Smooth muscle cell (in vitro differentiated cells): ENCODE results near the gene SLC6A11. TPM values are rescaled to one million over a fixed set of nuclear protein-coding genes. Genes with fewer than 3 reads are reported as not detected.

Experiments used
- DNase-seq: peaks from one replicate; lab custom pipeline; 2025; ENCODE audit not compliant: unreplicated experiment; lab: John Stamatoyannopoulos, UW
- H2AFZ ChIP-seq: fragments of 200-600 bp; sonication (generic); 2 replicates; pipeline ENCODE4 v1.6.0; 2016; ENCODE audit warnings: antibody characterized with exemption, low read depth, mild to moderate bottlenecking
- H3F3A ChIP-seq: fragments of 200-600 bp; sonication (generic); 2 replicates; pipeline ENCODE4 v1.6.0; 2017; ENCODE audit warnings: antibody characterized with exemption, low read depth
- H3K27ac ChIP-seq: fragments of 200-600 bp; sonication (generic); 2 replicates; pipeline ENCODE4 v1.5.1; 2016; ENCODE audit warnings: low read depth, mild to moderate bottlenecking
- H3K27me3 ChIP-seq: fragments of 200-600 bp; sonication (generic); 2 replicates; pipeline ENCODE4 v1.6.1; 2016; ENCODE audit warnings: low read depth, mild to moderate bottlenecking
- H3K36me3 ChIP-seq: fragments of 200-600 bp; sonication (generic); 2 replicates; pipeline ENCODE4 v1.5.1; 2016; ENCODE audit warnings: low read depth
- H3K4me1 ChIP-seq: fragments of 200-600 bp; sonication (generic); 2 replicates; pipeline ENCODE4 v1.5.1; 2016; ENCODE audit warnings: low read depth
- H3K4me2 ChIP-seq: fragments of 200-600 bp; sonication (generic); 2 replicates; pipeline ENCODE4 v1.6.0; 2016; ENCODE audit warnings: mild to moderate bottlenecking
- H3K4me3 ChIP-seq: fragments of 200-600 bp; sonication (generic); 2 replicates; pipeline ENCODE4 v1.5.1; 2016; ENCODE audit warnings: mild to moderate bottlenecking
- H3K79me2 ChIP-seq: fragments of 200-600 bp; sonication (generic); 2 replicates; pipeline ENCODE4 v1.6.0; 2016; ENCODE audit warnings: low read depth, mild to moderate bottlenecking
- H3K9ac ChIP-seq: fragments of 200-600 bp; sonication (generic); 2 replicates; pipeline ENCODE4 v1.6.0; 2016; ENCODE audit warnings: low read depth
- H3K9me3 ChIP-seq: fragments of 200-600 bp; sonication (generic); replicated peaks from 2 replicates; pipeline ENCODE4 v1.5.1; 2016; ENCODE audit warnings: low read depth
- H4K20me1 ChIP-seq: fragments of 200-600 bp; sonication (generic); 2 replicates; pipeline ENCODE4 v1.6.0; 2016; ENCODE audit warnings: low read depth
- CTCF ChIP-seq: fragments of 200-600 bp; sonication (generic); IDR thresholded peaks from 2 replicates; pipeline ENCODE4 v1.5.1; 2017; ENCODE audit warnings: borderline replicate concordance, mild to moderate bottlenecking, antibody characterized with exemption; ENCODE audit not compliant: insufficient read depth, poor library complexity, severe bottlenecking
- WGBS: methylation state at CpG from one replicate; pipeline ENCODE4 v1.1.7; 2016; ENCODE audit warnings: low lambda C conversion rate; 5-methylcytosine and 5-hydroxymethylcytosine counted together
- polyA plus RNA-seq: library from polyadenylated mRNA; unstranded; fragments of >200 nt; fragmentation: Nextera tagmentation; extraction: Ambion mirVana; gene quantifications from 2 replicates; pipeline ENCODE4 v1.2.1, GENCODE V29; 2016
- total RNA-seq: library from RNA; depleted of rRNA; stranded (reverse); fragments of >200 nt; gene quantifications from 2 replicates; pipeline ENCODE4 v1.2.3, GENCODE V29; 2014

Gene SLC6A11
- total and polyA plus RNA-seq, 2 experiments from 2014 or later: not detected

GRCh38 chr3:10926256-10926810, 110.3 kb downstream of the SLC6A11 start:
- TF ChIP-seq CTCF: no peak
- no peak overlapping the region for H2AFZ ChIP-seq
- no peak overlapping the region for H3K9ac ChIP-seq
- peaks cover 28% of the 10 kb centered on the region for H3K27me3 ChIP-seq
- H3K4me2 ChIP-seq: no peak overlapping the region
- WGBS: 95% methylated on average over 13 of the region's 13 CpGs
- DNase-seq: no peak
- H3F3A ChIP-seq: no peaks in the 10 kb centered on the region
- H3K4me3 ChIP-seq: no peak overlapping the region
- no peaks in the 10 kb centered on the region for H3K36me3 ChIP-seq
- no peaks in the 10 kb centered on the region for H3K79me2 ChIP-seq
- H3K9me3 ChIP-seq: no peaks in the 10 kb centered on the region
- H3K4me1 ChIP-seq: no peaks in the 10 kb centered on the region
- H3K27ac ChIP-seq: no peak overlapping the region
- H4K20me1 ChIP-seq: no peaks in the 10 kb centered on the region

GRCh38 chr3:10926811-10927521, 110.9 kb downstream of the SLC6A11 start:
- no peak overlapping the region for H3K4me2 ChIP-seq
- H4K20me1 ChIP-seq: no peaks in the 10 kb centered on the region
- no peak overlapping the region for H3K27ac ChIP-seq
- no peaks in the 10 kb centered on the region for H3K4me1 ChIP-seq
- no peaks in the 10 kb centered on the region for H3K9me3 ChIP-seq
- H2AFZ ChIP-seq: no peak overlapping the region
- DNase-seq: no peak
- H3K79me2 ChIP-seq: no peaks in the 10 kb centered on the region
- H3K27me3 ChIP-seq: peaks cover 22% of the 10 kb centered on the region
- no peak overlapping the region for H3K9ac ChIP-seq
- TF ChIP-seq CTCF: no peak
- 90% methylated on average over 15 of the region's 16 CpGs for WGBS
- H3K36me3 ChIP-seq: no peaks in the 10 kb centered on the region
- H3K4me3 ChIP-seq: no peak overlapping the region
- no peaks in the 10 kb centered on the region for H3F3A ChIP-seq

- Histone ChIP-seq H3F3A (no peaks in the 10 kb centered on the region), H3K27me3 (peaks cover 16% of the 10 kb centered on the region), H3K9ac (no peak overlapping the region), H3K27ac (no peak overlapping the region), H3K36me3 (no peaks in the 10 kb centered on the region), H3K4me3 (no peak overlapping the region), H4K20me1 (no peaks in the 10 kb centered on the region), H3K9me3 (no peaks in the 10 kb centered on the region), H3K4me1 (no peaks in the 10 kb centered on the region), H3K79me2 (no peaks in the 10 kb centered on the region), H3K4me2 (no peak overlapping the region), H2AFZ (no peak overlapping the region)
- WGBS: 91% methylated on average over 4 of the region's 4 CpGs
- no peak for TF ChIP-seq CTCF
- no peak for DNase-seq
These were observed 111.5 kb downstream of the SLC6A11 start for GRCh38 chr3:10927551-10927950.
